ENCODE measurements around the gene TUFT1. TPM values are rescaled to one million over a fixed set of nuclear protein-coding genes. Genes with fewer than 3 reads are reported as not detected.
A peak's percentile ranks its signal among the peaks of the same experiment; 100 is the strongest.

Gene TUFT1
- total RNA-seq, 2 donors from 2014 or later, result 5.4 to 6.6 TPM

- DNase-seq (ENCODE audit: low spot score), result no peak
- intact Hi-C loops (cut with DNase I), result loop anchor here in 1 of 2 donors (10.0 kb wide), 1 partner anchor 201 kb away; no protein-coding TSS in a partner anchor
Observed at GRCh38 chr1:151533870-151534269, 6.2 kb upstream of the TUFT1 start.

- DNase-seq (ENCODE audit: low spot score), result peak; percentile 94
- intact Hi-C loops (cut with DNase I), result loop anchor here (5.0 to 10.0 kb wide), 2 partner anchors 200 to 203 kb away; no protein-coding TSS in a partner anchor
Observed at GRCh38 chr1:151534662-151535278, 5.3 kb upstream of the TUFT1 start.

DNA sequence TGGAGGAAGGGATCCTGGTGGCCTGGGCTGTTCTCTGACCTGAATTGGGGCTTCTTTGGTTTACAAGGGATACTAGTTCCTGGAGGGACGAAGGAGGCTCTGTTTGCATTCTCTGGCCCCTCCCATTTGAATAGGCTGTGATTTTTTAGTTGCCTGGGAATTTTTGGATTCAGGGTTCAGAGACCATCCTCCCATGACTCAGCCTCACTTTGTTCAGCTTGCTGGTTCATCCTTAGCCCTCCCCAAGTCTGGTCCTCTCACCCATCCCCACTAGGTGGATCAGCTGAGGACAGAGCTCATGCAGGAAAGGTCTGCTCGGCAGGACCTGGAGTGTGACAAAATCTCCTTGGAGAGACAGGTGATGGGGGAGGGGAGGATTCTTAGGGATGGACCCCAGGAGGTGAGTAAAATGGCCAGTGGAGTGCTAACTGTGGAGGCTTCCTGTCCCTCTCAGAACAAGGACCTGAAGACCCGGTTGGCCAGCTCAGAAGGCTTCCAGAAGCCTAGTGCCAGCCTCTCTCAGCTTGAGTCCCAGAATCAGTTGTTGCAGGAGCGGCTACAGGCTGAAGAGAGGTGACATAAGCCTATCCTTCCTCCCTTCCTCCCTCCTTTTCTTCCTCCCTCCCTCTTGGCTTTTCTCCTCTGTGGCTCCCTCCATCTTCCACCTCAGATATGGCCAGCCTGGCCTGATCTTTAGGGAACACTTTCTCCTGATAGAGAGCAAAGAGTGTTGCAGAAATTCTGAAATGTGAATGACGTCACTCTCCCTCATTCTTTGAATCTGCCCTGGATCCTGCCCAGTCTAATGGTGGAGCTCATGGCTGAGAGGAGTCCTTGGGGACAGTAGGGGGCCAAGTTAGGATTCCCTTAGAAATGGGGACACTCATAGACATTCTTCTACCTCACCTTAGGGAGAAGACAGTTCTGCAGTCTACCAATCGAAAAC is 4.5 kb upstream of the TUFT1 start:
- intact Hi-C loops (cut with DNase I), result loop anchor here (5.0 to 10.0 kb wide), 2 partner anchors 199 to 202 kb away; no protein-coding TSS in a partner anchor
- no peak for DNase-seq (ENCODE audit: low spot score)

DNA sequence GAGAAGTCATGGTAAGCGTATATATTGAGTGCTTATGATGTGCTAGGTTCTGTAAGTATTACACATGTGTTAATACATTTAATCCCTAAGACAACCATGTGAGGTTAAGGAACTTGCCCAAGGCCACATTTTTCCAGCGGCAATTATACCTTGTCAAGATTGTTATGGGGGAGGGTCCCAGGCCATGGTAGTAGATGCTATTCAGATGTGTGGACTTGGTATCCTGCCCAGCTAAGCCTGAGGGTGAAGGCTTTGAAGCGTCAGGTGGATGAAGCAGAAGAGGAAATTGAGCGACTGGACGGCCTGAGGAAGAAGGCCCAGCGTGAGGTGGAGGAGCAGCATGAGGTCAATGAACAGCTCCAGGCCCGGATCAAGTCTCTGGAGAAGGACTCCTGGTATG is 3.6 kb upstream of the TUFT1 start:
- intact Hi-C loops (cut with DNase I), result loop anchor here (5.0 to 10.0 kb wide), 2 partner anchors 198 to 201 kb away; no protein-coding TSS in a partner anchor
- no peak for DNase-seq (ENCODE audit: low spot score)

DNA sequence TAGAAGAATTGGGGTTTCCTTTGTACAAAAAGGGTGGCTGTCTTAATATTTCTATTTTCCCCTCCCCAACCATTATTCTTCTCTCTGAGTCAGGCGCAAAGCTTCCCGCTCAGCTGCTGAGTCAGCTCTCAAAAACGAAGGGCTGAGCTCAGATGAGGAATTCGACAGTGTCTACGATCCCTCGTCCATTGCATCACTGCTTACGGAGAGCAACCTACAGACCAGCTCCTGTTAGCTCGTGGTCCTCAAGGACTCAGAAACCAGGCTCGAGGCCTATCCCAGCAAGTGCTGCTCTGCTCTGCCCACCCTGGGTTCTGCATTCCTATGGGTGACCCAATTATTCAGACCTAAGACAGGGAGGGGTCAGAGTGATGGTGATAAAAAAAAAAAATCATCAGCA is 3.0 kb upstream of the TUFT1 start:
- no peak for DNase-seq (ENCODE audit: low spot score)
- intact Hi-C loops (cut with DNase I), result loop anchor here (5.0 to 10.0 kb wide), 2 partner anchors 198 to 200 kb away; no protein-coding TSS in a partner anchor

DNA sequence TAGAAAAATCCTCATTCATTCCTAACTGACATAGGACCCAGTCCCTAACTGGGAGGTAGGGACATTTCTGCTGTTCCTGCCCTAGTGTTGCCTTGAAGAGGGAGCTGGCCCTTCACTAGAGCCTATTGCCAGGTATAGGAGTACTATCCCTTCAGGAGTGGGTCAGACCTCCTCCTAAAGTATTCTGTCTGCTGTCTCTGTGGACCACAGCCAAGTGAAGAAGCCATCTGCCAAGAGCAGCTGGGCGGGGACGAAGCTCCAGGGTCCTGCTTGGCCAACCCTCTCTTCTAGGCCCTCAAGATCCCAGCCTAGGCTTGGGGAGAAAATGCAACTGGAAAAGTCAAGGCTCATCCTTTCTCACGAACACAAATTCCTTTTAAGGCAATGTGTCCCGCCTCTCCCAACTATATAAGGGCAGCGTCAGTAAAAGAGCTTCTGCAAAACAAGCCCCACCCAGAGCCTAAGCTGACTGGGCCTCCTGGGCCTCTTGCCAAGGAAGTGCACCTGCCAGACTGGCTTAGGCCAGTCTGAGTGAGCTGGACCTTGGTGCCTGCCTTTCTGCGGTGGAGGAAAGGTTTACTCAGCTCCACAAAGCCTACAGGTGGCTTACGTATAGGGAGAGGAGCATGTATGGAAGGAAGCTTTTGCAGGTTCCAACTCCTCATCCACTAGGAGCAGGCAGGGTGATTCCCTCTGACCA is 638 bp upstream of the TUFT1 start:
- DNase-seq (ENCODE audit: low spot score), result peak; percentile 88
- intact Hi-C loops (cut with DNase I), result loop anchor here (5.0 to 10.0 kb wide), 2 partner anchors 195 to 198 kb away; no protein-coding TSS in a partner anchor

GRCh38 chr1:151540982-151541377 is 871 bp downstream of the TUFT1 start:
- DNase-seq (ENCODE audit: low spot score), result no peak
- intact Hi-C loops (cut with DNase I), result no loop called here

GRCh38 chr1:151541752-151542151 is 1.6 kb downstream of the TUFT1 start:
- DNase-seq (ENCODE audit: low spot score), result no peak
- intact Hi-C loops (cut with DNase I), result no loop called here

DNA sequence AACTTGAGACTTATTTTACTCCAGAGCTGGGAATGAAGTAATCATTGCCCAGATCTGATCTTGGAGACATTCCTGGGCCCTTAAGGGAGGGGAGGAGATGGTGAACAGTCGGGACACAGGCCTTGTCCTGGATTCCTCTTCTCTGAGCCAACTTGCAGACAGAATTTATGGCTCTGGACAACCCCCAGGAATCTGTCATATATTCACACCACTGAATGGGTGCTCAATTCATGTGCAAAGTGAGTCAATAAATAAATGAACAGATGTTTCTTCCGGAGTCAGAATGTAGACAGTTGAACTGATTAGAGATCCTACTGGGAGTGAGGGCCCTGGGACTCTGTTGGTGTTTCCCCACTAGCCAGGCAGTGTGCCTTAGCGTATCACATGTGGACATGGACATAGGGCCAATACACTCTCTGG is 2.6 kb downstream of the TUFT1 start:
- DNase-seq (ENCODE audit: low spot score), result no peak
- intact Hi-C loops (cut with DNase I), result no loop called here

DNA sequence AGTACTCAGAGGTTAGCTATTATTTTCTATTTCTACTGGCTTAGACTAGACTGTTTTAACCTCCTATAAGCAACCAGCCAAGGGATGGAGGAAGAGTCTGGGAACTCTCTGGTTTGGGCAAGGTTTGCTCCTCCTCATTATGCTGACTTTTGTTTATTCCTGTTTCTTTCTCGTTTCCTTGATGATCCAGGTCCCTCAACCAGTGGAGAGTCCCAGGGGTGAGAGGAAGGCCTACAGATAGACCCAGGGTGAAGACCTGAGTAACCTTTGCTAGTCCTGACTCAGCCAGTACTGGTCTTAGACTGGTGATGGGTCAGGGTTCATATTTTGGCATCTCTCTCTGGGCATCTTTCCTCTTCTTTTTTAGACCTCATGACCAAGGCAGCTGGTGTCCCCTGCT is 5.4 kb downstream of the TUFT1 start:
- DNase-seq (ENCODE audit: low spot score), result no peak
- intact Hi-C loops (cut with DNase I), result no loop called here

GRCh38 chr1:151546011-151546925 is 6.2 kb downstream of the TUFT1 start:
- intact Hi-C loops (cut with DNase I), result no loop called here
- no peak for DNase-seq (ENCODE audit: low spot score)

DNA sequence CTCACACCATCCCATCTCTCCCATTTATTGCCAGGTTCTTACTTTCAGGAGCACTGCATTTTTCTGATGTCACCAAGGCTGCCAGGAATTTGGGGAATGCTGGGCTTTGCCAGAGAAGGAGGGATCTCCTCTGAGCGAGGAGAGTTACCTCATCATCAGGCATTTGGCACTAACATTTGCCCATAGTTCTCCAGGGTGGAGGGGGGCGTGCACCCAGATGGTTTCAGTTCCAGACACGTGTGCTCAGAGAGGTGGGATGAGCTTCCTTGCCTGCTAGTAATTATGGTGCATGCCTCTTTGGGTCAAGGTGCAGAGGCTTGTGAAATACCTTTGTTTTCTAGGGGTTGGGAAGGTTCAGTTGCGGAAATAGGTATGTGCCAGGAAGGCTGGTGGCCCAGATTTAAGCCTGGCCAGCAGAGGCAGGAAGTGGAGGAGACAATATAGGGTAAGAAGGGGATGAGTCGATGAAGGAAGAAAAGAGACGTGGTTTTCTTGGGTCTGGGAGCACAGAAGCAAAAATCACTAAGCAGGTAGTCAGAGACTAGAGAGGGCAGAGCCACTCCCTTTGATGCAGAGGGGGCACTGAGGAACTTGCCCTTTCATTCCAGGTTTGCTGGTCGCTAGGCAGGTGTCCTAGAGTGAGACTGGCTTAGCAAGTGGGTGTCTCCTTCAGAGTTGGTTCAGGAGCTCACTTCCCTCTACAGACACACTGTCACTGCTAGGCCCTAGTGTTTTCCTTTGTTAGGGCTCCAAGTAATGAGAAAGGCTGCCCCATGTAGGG is 7.2 kb downstream of the TUFT1 start:
- intact Hi-C loops (cut with DNase I), result no loop called here
- no peak for DNase-seq (ENCODE audit: low spot score)

- intact Hi-C loops (cut with DNase I), result no loop called here
- DNase-seq (ENCODE audit: low spot score), result no peak
Observed at GRCh38 chr1:151547900-151548230, 7.8 kb downstream of the TUFT1 start.

GRCh38 chr1:151549199-151549598 is 9.1 kb downstream of the TUFT1 start:
- intact Hi-C loops (cut with DNase I), result no loop called here

DNA sequence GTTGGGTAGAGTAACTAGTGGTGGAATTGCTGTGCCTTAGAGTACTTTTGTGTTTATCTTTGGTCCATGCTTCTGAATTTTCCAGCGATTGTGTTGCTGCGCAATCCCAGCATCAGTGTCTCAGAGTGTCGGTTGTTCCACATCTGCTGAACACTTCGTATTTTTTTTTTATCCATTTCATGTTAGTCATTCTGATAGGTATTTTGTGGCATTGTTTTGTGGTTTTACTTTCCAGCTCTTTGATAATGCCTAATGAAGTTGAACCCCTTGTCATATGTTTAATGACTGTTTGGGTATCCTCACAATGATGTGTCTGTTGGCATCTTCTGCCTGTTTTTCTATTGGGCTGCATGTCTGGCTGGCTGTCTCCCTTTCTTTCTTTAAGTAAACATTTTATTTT is 13.6 kb downstream of the TUFT1 start:
- intact Hi-C loops (cut with DNase I), result no loop called here
- no peak for DNase-seq (ENCODE audit: low spot score)

More at GRCh38 chr1:151549199-151549598, 9.1 kb downstream of the TUFT1 start:
- DNase-seq (ENCODE audit: low spot score), result no peak

DNA sequence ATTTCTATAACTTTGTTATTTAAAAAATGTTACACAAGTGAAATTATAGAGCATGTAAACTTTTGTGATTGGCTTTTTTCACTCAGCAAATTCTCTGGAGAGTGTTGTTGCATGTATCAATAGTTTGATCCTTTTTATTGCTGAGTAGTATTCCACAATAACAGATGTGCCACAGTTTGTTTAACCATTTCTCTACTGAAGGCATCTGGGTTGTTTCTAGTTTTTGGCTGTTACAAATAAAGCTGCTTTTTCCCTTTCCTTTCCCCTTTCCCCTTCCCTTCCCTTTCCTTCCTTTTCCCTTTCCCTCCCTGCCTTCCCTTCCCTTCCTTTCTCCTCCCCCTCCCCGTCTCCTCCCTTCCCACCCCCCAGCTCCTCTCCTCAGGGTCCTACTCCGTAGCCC is 15.9 kb downstream of the TUFT1 start:
- intact Hi-C loops (cut with DNase I), result no loop called here
- DNase-seq (ENCODE audit: low spot score), result no peak

DNA sequence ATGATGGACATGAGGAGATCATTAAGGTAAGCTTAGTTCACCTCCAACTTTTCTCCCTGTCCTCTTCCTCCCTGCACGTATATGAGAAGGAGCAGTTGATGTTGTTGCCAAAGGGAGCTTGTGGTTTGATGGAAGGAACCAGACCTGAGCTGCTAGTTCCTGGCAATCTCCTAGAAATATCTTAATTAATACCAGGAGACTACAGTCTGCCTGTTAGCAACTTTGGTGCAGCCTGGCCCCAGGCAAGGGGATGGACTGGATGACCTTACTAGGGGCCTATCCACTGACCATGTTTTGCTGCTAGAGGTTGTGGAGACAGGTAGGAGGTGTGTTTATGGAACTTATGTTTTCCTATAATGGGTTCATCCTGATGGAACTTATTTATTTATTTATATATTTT is 22.6 kb downstream of the TUFT1 start:
- intact Hi-C loops (cut with DNase I), result no loop called here
- DNase-seq (ENCODE audit: low spot score), result no peak

GRCh38 chr1:151563376-151563775 is 23.3 kb downstream of the TUFT1 start:
- intact Hi-C loops (cut with DNase I), result no loop called here

More at GRCh38 chr1:151563376-151563775, 23.3 kb downstream of the TUFT1 start:
- DNase-seq (ENCODE audit: low spot score), result no peak

Measured in posterior vena cava (tissue), 2 donors.